ENCODE results near the gene IRX2. TPM values are rescaled to one million over a fixed set of nuclear protein-coding genes. Genes with fewer than 3 reads are reported as not detected.

IRX2 gene
- total and polyA plus RNA-seq, 2 of the 8 experiments (the other 6 are each of a cell fraction or from before 2014, with no cell fraction given) = 23.4 to 40.4 TPM

GRCh38 chr5:2780421-2781171, 29.1 kb upstream of the IRX2 start:
- Histone ChIP-seq H3K4me3 (ENCODE audit: extremely low read depth in 1 of 4, insufficient read depth in 2 of 4, low read depth in 3 of 4, low read length in 4 of 4) (peak overlapping the region in 1 of 4 experiments; percentile 7; a peak in 1 of 8 replicates), H3K36me3 (ENCODE audit: control insufficient read depth in 2 of 4, insufficient read depth in 4 of 4, low read length in 3 of 4) (no peaks in the 10 kb centered on the region), H2BK20ac (ENCODE audit: low read length) (peak overlapping the region; percentile 89), H4K91ac (replicated peaks; ENCODE audit: insufficient read length, low read length) (peak overlapping the region; percentile 72), H3K9me3 (ENCODE audit: insufficient read depth in 2 of 2, low read depth in 1 of 2, low read length in 1 of 2) (peaks cover 0 to 8% of the 10 kb centered on the region in 2 experiments; a peak in 2 of 4 replicates), H3K27me3 (replicated peaks in 1 of 4; ENCODE audit: control insufficient read depth in 3 of 4, extremely low read depth in 1 of 4, insufficient read depth in 3 of 4, low read length in 3 of 4) (no peaks in the 10 kb centered on the region), H3K9ac (replicated peaks in 1 of 4; ENCODE audit: extremely low read depth in 1 of 4, low read depth in 3 of 4, low read length in 3 of 4) (no peak overlapping the region), H2AFZ (ENCODE audit: low read length) (peak overlapping the region; percentile 43; the same call in 1 of the 2 replicates), H3K4me1 (replicated peaks in 1 of 4; ENCODE audit: control insufficient read depth in 3 of 4, insufficient read depth in 4 of 4, low read length in 3 of 4) (peaks cover 0 to 10% (median 6%) of the 10 kb centered on the region in 4 experiments; a peak in 4 of 7 replicates), H3K18ac (ENCODE audit: extremely low read depth, low read length) (peak overlapping the region; percentile 96), H3K56ac (replicated peaks; ENCODE audit: insufficient read length, low read depth, low read length) (no peak overlapping the region), H3K27ac (ENCODE audit: low read depth, low read length) (no peak overlapping the region), H3K4me2 (ENCODE audit: insufficient read depth in 1 of 2, low read depth in 2 of 2, low read length in 2 of 2) (peak overlapping the region; percentile 8 to 37; a peak in 3 of 4 replicates), H2BK12ac (ENCODE audit: low read depth, low read length) (peak overlapping the region; percentile 94), H3K14ac (ENCODE audit: insufficient read length) (no peak overlapping the region), H3K23ac (ENCODE audit: insufficient read length) (no peak overlapping the region), H2BK5ac (ENCODE audit: low read depth, low read length) (peak overlapping the region; percentile 69; the same call in 1 of the 2 replicates), H3K79me1 (ENCODE audit: low read depth, low read length) (no peaks in the 10 kb centered on the region), H2BK120ac (replicated peaks; ENCODE audit: low read depth, low read length) (no peak overlapping the region), H4K5ac (ENCODE audit: insufficient read length, low read depth, low read length) (no peak overlapping the region), H2AK5ac (ENCODE audit: low read depth, low read length) (no peak overlapping the region), H3K79me2 (ENCODE audit: control insufficient read depth in 1 of 2, insufficient read depth in 2 of 2, low read length in 2 of 2) (no peaks in the 10 kb centered on the region), H2BK15ac (ENCODE audit: low read length) (no peak overlapping the region), H4K20me1 (replicated peaks in 1 of 2; ENCODE audit: control insufficient read depth in 1 of 2, insufficient read depth in 2 of 2, low read length in 2 of 2) (no peaks in the 10 kb centered on the region), H3K4ac (replicated peaks; ENCODE audit: insufficient read length, low read depth, low read length) (no peak overlapping the region), H4K8ac (ENCODE audit: extremely low read depth, insufficient read depth, low read length) (no peak overlapping the region; the same call in 1 of the 2 replicates), H3K23me2 (ENCODE audit: low read depth, low read length) (no peaks in the 10 kb centered on the region)
- WGBS, 2 experiments (ENCODE audit: extremely low coverage in 1 of 2, insufficient coverage in 1 of 2, insufficient read length in 1 of 2, insufficient replicate concordance in 2 of 2, low coverage in 1 of 2, low lambda C conversion rate in 2 of 2, missing lambda C conversion rate in 1 of 2) = 71% methylated on average over 9 of the region's 11 CpGs; no CpG with 5 or more reads in 1 of the 2 experiments
- DNase-seq (ENCODE audit: low read depth in 1 of 2, low spot score in 2 of 2) (no peak), FAIRE-seq (peak; percentile 28)
- ChIA-PET POLR2A (ENCODE audit: partially characterized antibody) (interaction anchor here (1.0 to 1.6 kb wide), 7 partner anchors 14 to 40 kb away, joined by 3 to 6 read pairs (median 4); partner anchors contain the start of gene IRX2), CTCF (ENCODE audit: partially characterized antibody) (interaction anchor here (0.5 to 3.1 kb wide), 2 partner anchors 24 to 483 kb away, joined by 6 to 14 read pairs; no protein-coding TSS in a partner anchor)
- TF ChIP-seq POLR2A (IDR thresholded peaks at IDR 0.05; ENCODE audit: control extremely low read depth in 1 of 2, low read depth in 2 of 2, low read length in 2 of 2) = 0 out of 3 replicates have a peak, but pooled peaks of 1 of the 2 experiments have one; percentile 18
- TF ChIP-seq CHD1 (IDR thresholded peaks at IDR 0.05; ENCODE audit: low read depth, low read length) = no peak
- TF ChIP-seq E2F6 (IDR thresholded peaks at IDR 0.05) = 0 out of 2 replicates have a peak, but pooled peaks have one; percentile 38
- peak; percentile 94 for TF ChIP-seq ASH2L (IDR thresholded peaks at IDR 0.05; ENCODE audit: low read length)
- TF ChIP-seq TBP (IDR thresholded peaks at IDR 0.05; ENCODE audit: low read depth, low read length) = 0 out of 2 replicates have a peak, but pooled peaks have one; percentile 26
- no peak for TF ChIP-seq GTF2F1 (IDR thresholded peaks at IDR 0.05; ENCODE audit: borderline replicate concordance, low read depth, low read length)
- TF ChIP-seq GABPA (IDR thresholded peaks at IDR 0.05; ENCODE audit: borderline replicate concordance, insufficient read depth, low read length) = no peak
- peak in 1 of 3 experiments; percentile 9; a peak in 1 of 4 replicates for TF ChIP-seq CTCF (IDR thresholded peaks at IDR 0.05; ENCODE audit: control extremely low read depth in 1 of 3, insufficient read depth in 1 of 3, low read depth in 1 of 3, low read length in 3 of 3)
